HG03025 (cell line): ENCODE data around the gene LST1.

Experiments used
- ATAC-seq: cut with Tn5 transposase; IDR thresholded peaks from one replicate; pipeline ENCODE4 v1.9.1; 2021; ENCODE audit warnings: mild to moderate bottlenecking, moderate library complexity; ENCODE audit not compliant: unreplicated experiment, low FRiP score

LST1 gene

GRCh38 chr6:31559958-31560696 lies 25.9 kb upstream of the LST1 start:
- ATAC-seq: no peak

GRCh38 chr6:31560697-31561058 lies 25.4 kb upstream of the LST1 start:
- ATAC-seq: no peak

- ATAC-seq: no peak
These were observed 18.3 kb upstream of the LST1 start for GRCh38 chr6:31567531-31568370.

GRCh38 chr6:31568537-31568961 lies 17.5 kb upstream of the LST1 start:
- no peak for ATAC-seq

- no peak for ATAC-seq
These were observed 16.1 kb upstream of the LST1 start for GRCh38 chr6:31569861-31570536.

GRCh38 chr6:31572041-31572911 lies 13.8 kb upstream of the LST1 start, which contains the start of gene LTA:
TSS of gene LTA (plus strand) at chr6:31572289. CDS start at chr6:31572743, 454 bp downstream.
- ATAC-seq: no peak

- ATAC-seq: no peak
These were observed 12.6 kb upstream of the LST1 start for GRCh38 chr6:31573239-31574105.

GRCh38 chr6:31574106-31575061 lies 11.7 kb upstream of the LST1 start:
- no peak for ATAC-seq

GRCh38 chr6:31575335-31575901 lies 10.7 kb upstream of the LST1 start, which contains the start of gene TNF:
TSS of gene TNF (plus strand) at chr6:31575565. CDS start at chr6:31575742, 177 bp downstream.
- no peak for ATAC-seq

GRCh38 chr6:31575952-31576685 lies 10.0 kb upstream of the LST1 start:
- ATAC-seq: no peak

- no peak for ATAC-seq
These were observed 9.0 kb upstream of the LST1 start for GRCh38 chr6:31576897-31577578.

GRCh38 chr6:31577579-31577966 lies 8.5 kb upstream of the LST1 start:
- no peak for ATAC-seq

GRCh38 chr6:31578184-31579118 lies 7.6 kb upstream of the LST1 start:
- no peak for ATAC-seq

- no peak for ATAC-seq
These were observed 7.0 kb upstream of the LST1 start for GRCh38 chr6:31579119-31579505.
